ENCODE data around the gene DONSON. TPM values are rescaled to one million over a fixed set of nuclear protein-coding genes. Genes with fewer than 3 reads are reported as not detected.

DONSON gene
- total and polyA plus RNA-seq, 2 of the 13 experiments (the other 11 are each of a cell fraction or from before 2014, with no cell fraction given), result 35.4 to 63.6 TPM

DNA sequence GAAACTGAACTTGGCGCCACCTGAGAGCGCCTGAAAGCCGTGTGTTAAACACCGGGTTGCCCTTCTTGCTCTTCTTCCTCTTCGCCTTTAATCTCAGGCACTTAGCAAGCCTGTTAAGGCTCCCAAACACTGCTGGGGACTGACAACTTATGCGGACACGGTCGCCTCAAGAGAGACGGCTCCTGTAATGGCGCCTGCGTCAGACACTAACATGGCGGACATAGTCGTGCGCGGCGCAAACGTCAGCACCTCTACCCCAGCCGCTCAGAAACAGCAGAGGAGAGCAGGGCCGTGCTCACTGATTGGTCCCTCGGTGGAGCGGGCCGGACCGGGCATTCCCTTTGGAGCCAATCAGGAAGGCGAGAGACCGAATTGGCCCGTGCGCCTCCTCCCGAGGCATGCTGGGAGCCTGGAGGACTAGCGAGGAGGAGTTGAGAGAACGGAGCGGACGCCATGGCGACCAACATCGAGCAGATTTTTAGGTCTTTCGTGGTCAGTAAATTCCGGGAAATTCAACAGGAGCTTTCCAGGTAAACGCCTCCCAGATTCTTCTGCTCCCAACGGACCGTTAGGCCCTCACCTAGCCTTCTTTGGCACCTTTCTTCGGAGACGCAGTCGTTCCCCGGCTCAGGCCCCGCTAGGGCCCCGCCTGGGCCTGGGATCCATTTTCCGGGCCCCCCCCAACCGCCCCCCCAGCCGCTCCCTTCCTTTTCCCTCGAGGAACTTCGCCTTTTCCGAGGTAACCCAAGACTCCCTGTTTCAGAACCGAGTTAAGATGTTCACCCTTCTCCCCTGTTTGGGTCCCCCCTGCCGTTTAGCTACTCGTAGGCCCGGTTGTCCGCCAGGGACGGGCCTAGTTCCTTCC lies 45.6 kb downstream of the DONSON start, which contains the start of gene SON (continued):
- TF ChIP-seq CBX5 (CRISPR knock-in tag; IDR thresholded peaks at IDR 0.05; ENCODE audit: borderline replicate concordance) (no peak), ARID4A (CRISPR knock-in tag; IDR thresholded peaks at IDR 0.05; ENCODE audit: borderline replicate concordance) (peak; percentile 27), CHD2 (IDR thresholded peaks at IDR 0.05; ENCODE audit: low read depth, low read length) (no peak), NFATC3 (CRISPR knock-in tag; IDR thresholded peaks at IDR 0.05) (0 out of 2 replicates have a peak, but pooled peaks have one; percentile 52), GPN1 (CRISPR knock-in tag; IDR thresholded peaks at IDR 0.05; ENCODE audit: borderline replicate concordance) (no peak), ZNF136 (CRISPR knock-in tag; IDR thresholded peaks at IDR 0.05; ENCODE audit: low read depth) (no peak), FOXO4 (CRISPR knock-in tag; conservative IDR thresholded peaks at IDR 0.05) (0 out of 2 replicates have a peak, but pooled peaks have one; percentile 18)
- TF ChIP-seq, protein P1, sequence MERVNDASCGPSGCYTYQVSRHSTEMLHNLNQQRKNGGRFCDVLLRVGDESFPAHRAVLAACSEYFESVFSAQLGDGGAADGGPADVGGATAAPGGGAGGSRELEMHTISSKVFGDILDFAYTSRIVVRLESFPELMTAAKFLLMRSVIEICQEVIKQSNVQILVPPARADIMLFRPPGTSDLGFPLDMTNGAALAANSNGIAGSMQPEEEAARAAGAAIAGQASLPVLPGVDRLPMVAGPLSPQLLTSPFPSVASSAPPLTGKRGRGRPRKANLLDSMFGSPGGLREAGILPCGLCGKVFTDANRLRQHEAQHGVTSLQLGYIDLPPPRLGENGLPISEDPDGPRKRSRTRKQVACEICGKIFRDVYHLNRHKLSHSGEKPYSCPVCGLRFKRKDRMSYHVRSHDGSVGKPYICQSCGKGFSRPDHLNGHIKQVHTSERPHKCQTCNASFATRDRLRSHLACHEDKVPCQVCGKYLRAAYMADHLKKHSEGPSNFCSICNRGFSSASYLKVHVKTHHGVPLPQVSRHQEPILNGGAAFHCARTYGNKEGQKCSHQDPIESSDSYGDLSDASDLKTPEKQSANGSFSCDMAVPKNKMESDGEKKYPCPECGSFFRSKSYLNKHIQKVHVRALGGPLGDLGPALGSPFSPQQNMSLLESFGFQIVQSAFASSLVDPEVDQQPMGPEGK (CRISPR knock-in tag; IDR thresholded peaks at IDR 0.05), result peak; percentile 88
- TF ChIP-seq, protein P2, sequence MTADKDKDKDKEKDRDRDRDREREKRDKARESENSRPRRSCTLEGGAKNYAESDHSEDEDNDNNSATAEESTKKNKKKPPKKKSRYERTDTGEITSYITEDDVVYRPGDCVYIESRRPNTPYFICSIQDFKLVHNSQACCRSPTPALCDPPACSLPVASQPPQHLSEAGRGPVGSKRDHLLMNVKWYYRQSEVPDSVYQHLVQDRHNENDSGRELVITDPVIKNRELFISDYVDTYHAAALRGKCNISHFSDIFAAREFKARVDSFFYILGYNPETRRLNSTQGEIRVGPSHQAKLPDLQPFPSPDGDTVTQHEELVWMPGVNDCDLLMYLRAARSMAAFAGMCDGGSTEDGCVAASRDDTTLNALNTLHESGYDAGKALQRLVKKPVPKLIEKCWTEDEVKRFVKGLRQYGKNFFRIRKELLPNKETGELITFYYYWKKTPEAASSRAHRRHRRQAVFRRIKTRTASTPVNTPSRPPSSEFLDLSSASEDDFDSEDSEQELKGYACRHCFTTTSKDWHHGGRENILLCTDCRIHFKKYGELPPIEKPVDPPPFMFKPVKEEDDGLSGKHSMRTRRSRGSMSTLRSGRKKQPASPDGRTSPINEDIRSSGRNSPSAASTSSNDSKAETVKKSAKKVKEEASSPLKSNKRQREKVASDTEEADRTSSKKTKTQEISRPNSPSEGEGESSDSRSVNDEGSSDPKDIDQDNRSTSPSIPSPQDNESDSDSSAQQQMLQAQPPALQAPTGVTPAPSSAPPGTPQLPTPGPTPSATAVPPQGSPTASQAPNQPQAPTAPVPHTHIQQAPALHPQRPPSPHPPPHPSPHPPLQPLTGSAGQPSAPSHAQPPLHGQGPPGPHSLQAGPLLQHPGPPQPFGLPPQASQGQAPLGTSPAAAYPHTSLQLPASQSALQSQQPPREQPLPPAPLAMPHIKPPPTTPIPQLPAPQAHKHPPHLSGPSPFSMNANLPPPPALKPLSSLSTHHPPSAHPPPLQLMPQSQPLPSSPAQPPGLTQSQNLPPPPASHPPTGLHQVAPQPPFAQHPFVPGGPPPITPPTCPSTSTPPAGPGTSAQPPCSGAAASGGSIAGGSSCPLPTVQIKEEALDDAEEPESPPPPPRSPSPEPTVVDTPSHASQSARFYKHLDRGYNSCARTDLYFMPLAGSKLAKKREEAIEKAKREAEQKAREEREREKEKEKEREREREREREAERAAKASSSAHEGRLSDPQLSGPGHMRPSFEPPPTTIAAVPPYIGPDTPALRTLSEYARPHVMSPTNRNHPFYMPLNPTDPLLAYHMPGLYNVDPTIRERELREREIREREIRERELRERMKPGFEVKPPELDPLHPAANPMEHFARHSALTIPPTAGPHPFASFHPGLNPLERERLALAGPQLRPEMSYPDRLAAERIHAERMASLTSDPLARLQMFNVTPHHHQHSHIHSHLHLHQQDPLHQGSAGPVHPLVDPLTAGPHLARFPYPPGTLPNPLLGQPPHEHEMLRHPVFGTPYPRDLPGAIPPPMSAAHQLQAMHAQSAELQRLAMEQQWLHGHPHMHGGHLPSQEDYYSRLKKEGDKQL (CRISPR knock-in tag; IDR thresholded peaks at IDR 0.05; ENCODE audit: low read depth), result no peak
- TF ChIP-seq, protein P3, sequence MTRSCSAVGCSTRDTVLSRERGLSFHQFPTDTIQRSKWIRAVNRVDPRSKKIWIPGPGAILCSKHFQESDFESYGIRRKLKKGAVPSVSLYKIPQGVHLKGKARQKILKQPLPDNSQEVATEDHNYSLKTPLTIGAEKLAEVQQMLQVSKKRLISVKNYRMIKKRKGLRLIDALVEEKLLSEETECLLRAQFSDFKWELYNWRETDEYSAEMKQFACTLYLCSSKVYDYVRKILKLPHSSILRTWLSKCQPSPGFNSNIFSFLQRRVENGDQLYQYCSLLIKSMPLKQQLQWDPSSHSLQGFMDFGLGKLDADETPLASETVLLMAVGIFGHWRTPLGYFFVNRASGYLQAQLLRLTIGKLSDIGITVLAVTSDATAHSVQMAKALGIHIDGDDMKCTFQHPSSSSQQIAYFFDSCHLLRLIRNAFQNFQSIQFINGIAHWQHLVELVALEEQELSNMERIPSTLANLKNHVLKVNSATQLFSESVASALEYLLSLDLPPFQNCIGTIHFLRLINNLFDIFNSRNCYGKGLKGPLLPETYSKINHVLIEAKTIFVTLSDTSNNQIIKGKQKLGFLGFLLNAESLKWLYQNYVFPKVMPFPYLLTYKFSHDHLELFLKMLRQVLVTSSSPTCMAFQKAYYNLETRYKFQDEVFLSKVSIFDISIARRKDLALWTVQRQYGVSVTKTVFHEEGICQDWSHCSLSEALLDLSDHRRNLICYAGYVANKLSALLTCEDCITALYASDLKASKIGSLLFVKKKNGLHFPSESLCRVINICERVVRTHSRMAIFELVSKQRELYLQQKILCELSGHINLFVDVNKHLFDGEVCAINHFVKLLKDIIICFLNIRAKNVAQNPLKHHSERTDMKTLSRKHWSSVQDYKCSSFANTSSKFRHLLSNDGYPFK (CRISPR knock-in tag; IDR thresholded peaks at IDR 0.05; ENCODE audit: borderline replicate concordance), result peak; percentile 96
